Neural crest cell (in vitro differentiated cells): ENCODE data around the gene HTATSF1. TPM values are rescaled to one million over a fixed set of nuclear protein-coding genes. Genes with fewer than 3 reads are reported as not detected.

Experiments used
- DNase-seq: peaks from one replicate; pipeline ENCODE4 v3.0.0; 2021; ENCODE audit warnings: low read depth, mixed read lengths, low spot score
- H3K27ac Mint-ChIP-seq: one replicate; pipeline ENCODE4 v1.8.0; 2021; ENCODE audit warnings: mild to moderate bottlenecking, mixed read lengths; ENCODE audit not compliant: unreplicated experiment
- H3K27me3 Mint-ChIP-seq: 2 replicates; pipeline ENCODE4 v1.8.0; 2021; ENCODE audit warnings: low read depth, mild to moderate bottlenecking, mixed read lengths
- H3K36me3 Mint-ChIP-seq: 2 replicates; pipeline ENCODE4 v1.8.0; 2021; ENCODE audit warnings: low read depth, mild to moderate bottlenecking, mixed read lengths
- H3K4me1 Mint-ChIP-seq: 2 replicates; pipeline ENCODE4 v1.8.0; 2021; ENCODE audit warnings: mixed read lengths
- H3K4me3 Mint-ChIP-seq: one replicate; pipeline ENCODE4 v1.8.0; 2021; ENCODE audit warnings: mild to moderate bottlenecking, mixed read lengths
- H3K9me3 Mint-ChIP-seq: 2 replicates; pipeline ENCODE4 v1.8.0; 2021; ENCODE audit warnings: mixed read lengths
- total RNA-seq: library from RNA; stranded (reverse); gene quantifications from 2 replicates; pipeline ENCODE4 v1.2.1, GENCODE V29; 2021
- TF ChIP-seq, protein P1 (sequence below): fragments of 200-600 bp; sonication (generic); conservative IDR thresholded peaks from 2 replicates; pipeline ENCODE4 v1.5.0; 2021; ENCODE audit warnings: antibody characterized with exemption, mild to moderate bottlenecking

The HTATSF1 gene
- total RNA-seq, 1 donor from 2014 or later = 69.1 TPM

DNA sequence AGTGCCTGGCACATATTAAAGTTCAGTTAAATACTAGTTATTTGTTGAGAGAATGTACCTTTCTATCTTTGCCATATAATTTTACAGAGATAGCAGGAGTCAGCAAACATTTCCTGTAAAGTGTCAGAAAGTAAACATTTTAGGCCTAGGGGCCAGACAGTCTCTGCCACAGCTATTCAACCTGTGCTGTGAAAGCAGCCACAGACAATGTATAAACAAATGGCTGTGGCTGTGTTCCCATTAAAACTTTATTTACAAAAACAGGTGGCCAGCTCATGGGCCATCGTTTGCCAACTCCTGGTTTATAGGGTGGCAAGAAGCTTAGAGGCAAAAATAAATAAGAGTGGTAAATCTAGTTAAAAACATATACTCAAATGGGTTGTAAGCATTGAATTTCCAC, 43.6 kb upstream of the HTATSF1 start:
- DNase-seq = no peak
- Mint-ChIP-seq H3K9me3 (no peaks in the 10 kb centered on the region), H3K36me3 (no peaks in the 10 kb centered on the region)

DNA sequence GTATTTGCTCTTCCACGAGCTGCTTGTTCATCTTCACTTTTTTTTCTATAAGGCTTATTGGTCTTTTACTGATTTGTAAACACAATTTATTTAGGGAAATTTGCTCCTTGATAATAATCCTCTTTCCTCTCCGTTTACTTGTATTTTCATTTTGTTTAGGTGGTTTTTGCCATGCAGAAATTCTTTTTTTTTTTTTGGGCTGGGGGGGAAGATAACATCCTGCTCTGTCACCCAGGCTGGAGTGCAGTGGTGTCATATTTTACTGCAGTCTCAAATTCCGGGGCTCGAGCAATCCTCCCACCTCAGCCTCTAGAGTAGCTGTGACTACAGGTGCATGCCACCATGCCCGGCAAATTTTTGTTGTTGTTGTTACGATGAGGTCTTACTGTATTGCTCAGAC, 41.3 kb upstream of the HTATSF1 start:
- TF ChIP-seq, protein P1, sequence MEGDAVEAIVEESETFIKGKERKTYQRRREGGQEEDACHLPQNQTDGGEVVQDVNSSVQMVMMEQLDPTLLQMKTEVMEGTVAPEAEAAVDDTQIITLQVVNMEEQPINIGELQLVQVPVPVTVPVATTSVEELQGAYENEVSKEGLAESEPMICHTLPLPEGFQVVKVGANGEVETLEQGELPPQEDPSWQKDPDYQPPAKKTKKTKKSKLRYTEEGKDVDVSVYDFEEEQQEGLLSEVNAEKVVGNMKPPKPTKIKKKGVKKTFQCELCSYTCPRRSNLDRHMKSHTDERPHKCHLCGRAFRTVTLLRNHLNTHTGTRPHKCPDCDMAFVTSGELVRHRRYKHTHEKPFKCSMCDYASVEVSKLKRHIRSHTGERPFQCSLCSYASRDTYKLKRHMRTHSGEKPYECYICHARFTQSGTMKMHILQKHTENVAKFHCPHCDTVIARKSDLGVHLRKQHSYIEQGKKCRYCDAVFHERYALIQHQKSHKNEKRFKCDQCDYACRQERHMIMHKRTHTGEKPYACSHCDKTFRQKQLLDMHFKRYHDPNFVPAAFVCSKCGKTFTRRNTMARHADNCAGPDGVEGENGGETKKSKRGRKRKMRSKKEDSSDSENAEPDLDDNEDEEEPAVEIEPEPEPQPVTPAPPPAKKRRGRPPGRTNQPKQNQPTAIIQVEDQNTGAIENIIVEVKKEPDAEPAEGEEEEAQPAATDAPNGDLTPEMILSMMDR = no peak
- H3K27ac Mint-ChIP-seq = no peak overlapping the region
- H3K27me3 Mint-ChIP-seq = no peaks in the 10 kb centered on the region
- H3K36me3 Mint-ChIP-seq = no peaks in the 10 kb centered on the region
- no peak for DNase-seq
- no peak overlapping the region for H3K4me3 Mint-ChIP-seq
- H3K9me3 Mint-ChIP-seq = peaks cover 3% of the 10 kb centered on the region
- no peaks in the 10 kb centered on the region for H3K4me1 Mint-ChIP-seq

More for the DNA sequence above, 43.6 kb upstream of the HTATSF1 start:
- Mint-ChIP-seq H3K4me1 (no peaks in the 10 kb centered on the region), H3K4me3 (no peak overlapping the region), H3K27me3 (no peaks in the 10 kb centered on the region), H3K27ac (no peak overlapping the region)
- TF ChIP-seq, protein P1 = no peak

DNA sequence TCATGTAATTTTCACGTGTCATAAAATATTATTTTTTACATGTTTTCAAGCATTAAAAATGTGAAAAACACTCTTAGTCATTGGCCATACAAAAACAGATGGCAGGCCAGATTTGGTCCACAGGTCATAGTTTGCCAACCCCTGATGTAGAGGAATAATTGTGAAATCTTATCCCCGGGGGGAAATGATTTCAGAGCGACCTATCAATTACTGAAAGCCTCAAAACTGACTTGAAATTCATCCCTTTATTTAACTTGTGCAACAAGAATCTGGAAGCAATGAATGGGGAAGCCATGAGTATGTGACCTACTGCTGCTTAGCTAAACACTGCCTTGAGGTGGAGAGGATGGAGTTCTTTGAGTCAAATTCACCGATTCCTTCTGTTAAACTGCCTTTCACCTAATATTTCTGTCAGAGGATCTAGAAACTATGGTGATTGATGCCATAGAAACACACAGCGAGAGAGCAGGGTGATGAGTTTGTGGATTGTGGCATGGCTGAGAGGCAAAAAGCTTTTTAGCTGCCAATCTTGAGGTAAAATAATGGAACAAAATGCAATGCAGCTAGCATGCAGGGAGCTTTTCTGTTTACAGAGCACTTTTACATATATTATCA, 40.0 kb upstream of the HTATSF1 start:
- H3K27me3 Mint-ChIP-seq = no peaks in the 10 kb centered on the region
- peaks cover 3% of the 10 kb centered on the region for H3K9me3 Mint-ChIP-seq
- TF ChIP-seq, protein P1 = no peak
- no peaks in the 10 kb centered on the region for H3K36me3 Mint-ChIP-seq
- H3K4me3 Mint-ChIP-seq = no peak overlapping the region
- no peak for DNase-seq
- no peaks in the 10 kb centered on the region for H3K4me1 Mint-ChIP-seq
- no peak overlapping the region for H3K27ac Mint-ChIP-seq

DNA sequence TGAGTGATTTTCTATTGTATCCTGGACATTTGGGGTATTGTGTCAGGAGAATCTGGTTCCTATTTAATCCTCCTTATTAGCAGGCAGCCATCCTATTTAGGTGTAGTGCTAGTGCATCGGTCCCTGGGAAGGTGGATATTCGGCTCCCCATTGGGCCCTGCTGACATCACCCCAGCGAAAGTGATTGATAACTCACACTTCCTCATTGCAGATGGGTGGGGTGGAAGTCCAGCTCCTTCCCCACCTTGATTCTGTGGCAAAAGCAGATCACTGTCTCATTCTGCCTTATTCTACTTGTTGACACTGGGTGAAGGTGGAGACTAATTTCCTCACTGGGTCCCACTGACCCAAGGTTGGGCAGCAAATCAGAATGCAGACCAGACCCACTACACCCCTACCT, 32.8 kb upstream of the HTATSF1 start:
- TF ChIP-seq, protein P1 = no peak
- Mint-ChIP-seq H3K9me3 (peaks cover 7% of the 10 kb centered on the region), H3K36me3 (no peaks in the 10 kb centered on the region), H3K4me3 (no peak overlapping the region), H3K4me1 (no peaks in the 10 kb centered on the region), H3K27ac (no peak overlapping the region), H3K27me3 (no peaks in the 10 kb centered on the region)
- DNase-seq = no peak

DNA sequence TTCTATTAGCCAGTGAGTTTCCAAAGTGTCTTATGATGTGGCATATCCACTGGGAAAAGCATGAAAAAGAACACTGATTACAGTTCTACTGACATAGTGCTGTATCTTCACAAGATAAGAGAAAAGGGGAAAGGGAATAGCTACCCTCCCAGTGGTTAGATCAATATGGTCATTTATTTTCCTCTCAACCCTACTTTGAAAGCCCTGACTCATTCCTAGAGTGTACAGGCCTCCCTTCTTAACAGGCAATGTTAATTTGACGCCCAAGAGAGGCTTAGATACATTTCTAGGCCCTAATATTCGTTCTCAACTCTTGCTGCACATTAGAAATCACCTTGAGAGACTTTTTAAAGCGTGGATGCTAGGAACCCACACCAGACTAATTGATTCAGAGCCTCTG, 30.1 kb upstream of the HTATSF1 start:
- no peak overlapping the region for H3K27ac Mint-ChIP-seq
- H3K9me3 Mint-ChIP-seq = peaks cover 9% of the 10 kb centered on the region
- TF ChIP-seq, protein P1 = no peak
- no peaks in the 10 kb centered on the region for H3K36me3 Mint-ChIP-seq
- H3K4me1 Mint-ChIP-seq = no peaks in the 10 kb centered on the region
- H3K27me3 Mint-ChIP-seq = peaks cover 2% of the 10 kb centered on the region
- DNase-seq = no peak
- H3K4me3 Mint-ChIP-seq = no peak overlapping the region
